Measurements from ENCODE around the gene CACNA1C. TPM values are rescaled to one million over a fixed set of nuclear protein-coding genes. Genes with fewer than 3 reads are reported as not detected.

Gene CACNA1C
- total and polyA plus RNA-seq, 10 of the 15 experiments (the other 5 are each of a cell fraction or from before 2014, with no cell fraction given): under 0.01 to 0.15 (median 0.09) TPM; not detected in 5

DNA sequence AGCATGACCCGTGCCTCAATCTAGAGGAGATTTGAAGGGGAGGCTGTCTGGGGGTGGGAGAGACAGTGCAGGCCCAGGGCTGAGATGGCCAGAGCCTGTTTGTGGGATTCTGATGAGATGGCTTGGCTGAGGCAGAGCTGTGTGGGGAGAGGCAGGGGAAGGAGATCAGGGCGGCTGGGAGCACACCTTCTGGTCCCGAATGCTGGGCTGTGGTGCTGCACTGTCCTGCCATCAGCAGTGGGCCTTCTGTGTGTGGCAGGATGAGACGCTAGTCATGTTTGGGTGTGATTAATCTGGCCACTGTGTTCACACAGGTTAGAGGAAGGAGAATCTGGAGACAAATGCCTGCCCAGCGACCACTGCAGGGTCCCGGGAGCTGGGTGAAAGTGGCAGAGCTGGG is 300.9 kb downstream of the CACNA1C start:
- Histone ChIP-seq H3K79me2 (ENCODE audit: control insufficient read depth, insufficient read depth, low read length) (no peaks in the 10 kb centered on the region), H3K4me2 (ENCODE audit: control insufficient read depth, insufficient read depth) (no peak overlapping the region), H3K4me1 (ENCODE audit: control insufficient read depth, insufficient read depth, low read length) (peaks cover 19% of the 10 kb centered on the region), H3K9me3 (replicated peaks; ENCODE audit: control insufficient read depth, insufficient read depth, low read length) (no peaks in the 10 kb centered on the region), H3K36me3 (ENCODE audit: control insufficient read depth in 2 of 2, insufficient read depth in 2 of 2, low read length in 1 of 2) (no peaks in the 10 kb centered on the region), H3K27me3 (replicated peaks in 1 of 2; ENCODE audit: control insufficient read depth in 2 of 2, insufficient read depth in 2 of 2, low read length in 1 of 2) (0 out of 4 replicates have a peak, but pooled peaks cover 0 to 3% of the 10 kb centered on the region in 2 experiments), H3K4me3 (no peak overlapping the region), H4K20me1 (ENCODE audit: control insufficient read depth, insufficient read depth) (no peaks in the 10 kb centered on the region), H3K9ac (ENCODE audit: control insufficient read depth, insufficient read depth, low read length) (no peak overlapping the region), H2AFZ (ENCODE audit: control insufficient read depth, low read depth, low read length) (no peak overlapping the region), H3K27ac (ENCODE audit: control insufficient read depth, insufficient read depth) (no peak overlapping the region)
- CTCF ChIA-PET: no interaction called here
- WGBS (ENCODE audit: insufficient coverage, insufficient replicate concordance, low lambda C conversion rate, missing lambda C conversion rate): 60% methylated on average over 6 of the region's 6 CpGs
- DNase-seq (ENCODE audit: low read depth, low spot score): no peak
- intact Hi-C loops (cut with micrococcal nuclease; ENCODE audit: unreplicated experiment) (no loop called here), in situ Hi-C loops (cut with MboI) (no loop called here)
- TF ChIP-seq, protein P1, sequence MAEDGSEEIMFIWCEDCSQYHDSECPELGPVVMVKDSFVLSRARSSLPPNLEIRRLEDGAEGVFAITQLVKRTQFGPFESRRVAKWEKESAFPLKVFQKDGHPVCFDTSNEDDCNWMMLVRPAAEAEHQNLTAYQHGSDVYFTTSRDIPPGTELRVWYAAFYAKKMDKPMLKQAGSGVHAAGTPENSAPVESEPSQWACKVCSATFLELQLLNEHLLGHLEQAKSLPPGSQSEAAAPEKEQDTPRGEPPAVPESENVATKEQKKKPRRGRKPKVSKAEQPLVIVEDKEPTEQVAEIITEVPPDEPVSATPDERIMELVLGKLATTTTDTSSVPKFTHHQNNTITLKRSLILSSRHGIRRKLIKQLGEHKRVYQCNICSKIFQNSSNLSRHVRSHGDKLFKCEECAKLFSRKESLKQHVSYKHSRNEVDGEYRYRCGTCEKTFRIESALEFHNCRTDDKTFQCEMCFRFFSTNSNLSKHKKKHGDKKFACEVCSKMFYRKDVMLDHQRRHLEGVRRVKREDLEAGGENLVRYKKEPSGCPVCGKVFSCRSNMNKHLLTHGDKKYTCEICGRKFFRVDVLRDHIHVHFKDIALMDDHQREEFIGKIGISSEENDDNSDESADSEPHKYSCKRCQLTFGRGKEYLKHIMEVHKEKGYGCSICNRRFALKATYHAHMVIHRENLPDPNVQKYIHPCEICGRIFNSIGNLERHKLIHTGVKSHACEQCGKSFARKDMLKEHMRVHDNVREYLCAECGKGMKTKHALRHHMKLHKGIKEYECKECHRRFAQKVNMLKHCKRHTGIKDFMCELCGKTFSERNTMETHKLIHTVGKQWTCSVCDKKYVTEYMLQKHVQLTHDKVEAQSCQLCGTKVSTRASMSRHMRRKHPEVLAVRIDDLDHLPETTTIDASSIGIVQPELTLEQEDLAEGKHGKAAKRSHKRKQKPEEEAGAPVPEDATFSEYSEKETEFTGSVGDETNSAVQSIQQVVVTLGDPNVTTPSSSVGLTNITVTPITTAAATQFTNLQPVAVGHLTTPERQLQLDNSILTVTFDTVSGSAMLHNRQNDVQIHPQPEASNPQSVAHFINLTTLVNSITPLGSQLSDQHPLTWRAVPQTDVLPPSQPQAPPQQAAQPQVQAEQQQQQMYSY (CRISPR knock-in tag; IDR thresholded peaks at IDR 0.05): no peak
- TF ChIP-seq, protein P2, sequence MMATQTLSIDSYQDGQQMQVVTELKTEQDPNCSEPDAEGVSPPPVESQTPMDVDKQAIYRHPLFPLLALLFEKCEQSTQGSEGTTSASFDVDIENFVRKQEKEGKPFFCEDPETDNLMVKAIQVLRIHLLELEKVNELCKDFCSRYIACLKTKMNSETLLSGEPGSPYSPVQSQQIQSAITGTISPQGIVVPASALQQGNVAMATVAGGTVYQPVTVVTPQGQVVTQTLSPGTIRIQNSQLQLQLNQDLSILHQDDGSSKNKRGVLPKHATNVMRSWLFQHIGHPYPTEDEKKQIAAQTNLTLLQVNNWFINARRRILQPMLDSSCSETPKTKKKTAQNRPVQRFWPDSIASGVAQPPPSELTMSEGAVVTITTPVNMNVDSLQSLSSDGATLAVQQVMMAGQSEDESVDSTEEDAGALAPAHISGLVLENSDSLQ (IDR thresholded peaks at IDR 0.05): no peak
- TF ChIP-seq BCL11A (IDR thresholded peaks at IDR 0.05; ENCODE audit: low read depth, low read length) (no peak), NFIC (IDR thresholded peaks at IDR 0.05; ENCODE audit: low read depth, low read length) (no peak), ZNF24 (IDR thresholded peaks at IDR 0.05) (no peak), SMC3 (IDR thresholded peaks at IDR 0.05; ENCODE audit: borderline replicate concordance, low read length) (no peak), GATAD2B (conservative IDR thresholded peaks at IDR 0.05; ENCODE audit: low read depth) (no peak)
- TF ChIP-seq, protein P3, sequence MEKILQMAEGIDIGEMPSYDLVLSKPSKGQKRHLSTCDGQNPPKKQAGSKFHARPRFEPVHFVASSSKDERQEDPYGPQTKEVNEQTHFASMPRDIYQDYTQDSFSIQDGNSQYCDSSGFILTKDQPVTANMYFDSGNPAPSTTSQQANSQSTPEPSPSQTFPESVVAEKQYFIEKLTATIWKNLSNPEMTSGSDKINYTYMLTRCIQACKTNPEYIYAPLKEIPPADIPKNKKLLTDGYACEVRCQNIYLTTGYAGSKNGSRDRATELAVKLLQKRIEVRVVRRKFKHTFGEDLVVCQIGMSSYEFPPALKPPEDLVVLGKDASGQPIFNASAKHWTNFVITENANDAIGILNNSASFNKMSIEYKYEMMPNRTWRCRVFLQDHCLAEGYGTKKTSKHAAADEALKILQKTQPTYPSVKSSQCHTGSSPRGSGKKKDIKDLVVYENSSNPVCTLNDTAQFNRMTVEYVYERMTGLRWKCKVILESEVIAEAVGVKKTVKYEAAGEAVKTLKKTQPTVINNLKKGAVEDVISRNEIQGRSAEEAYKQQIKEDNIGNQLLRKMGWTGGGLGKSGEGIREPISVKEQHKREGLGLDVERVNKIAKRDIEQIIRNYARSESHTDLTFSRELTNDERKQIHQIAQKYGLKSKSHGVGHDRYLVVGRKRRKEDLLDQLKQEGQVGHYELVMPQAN (conservative IDR thresholded peaks at IDR 0.05): no peak
- TF ChIP-seq, protein P4, sequence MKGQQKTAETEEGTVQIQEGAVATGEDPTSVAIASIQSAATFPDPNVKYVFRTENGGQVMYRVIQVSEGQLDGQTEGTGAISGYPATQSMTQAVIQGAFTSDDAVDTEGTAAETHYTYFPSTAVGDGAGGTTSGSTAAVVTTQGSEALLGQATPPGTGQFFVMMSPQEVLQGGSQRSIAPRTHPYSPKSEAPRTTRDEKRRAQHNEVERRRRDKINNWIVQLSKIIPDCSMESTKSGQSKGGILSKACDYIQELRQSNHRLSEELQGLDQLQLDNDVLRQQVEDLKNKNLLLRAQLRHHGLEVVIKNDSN (IDR thresholded peaks at IDR 0.05; ENCODE audit: borderline replicate concordance, extremely low read length, insufficient read depth, low read depth, low read length): no peak
- TF ChIP-seq, protein P5, sequence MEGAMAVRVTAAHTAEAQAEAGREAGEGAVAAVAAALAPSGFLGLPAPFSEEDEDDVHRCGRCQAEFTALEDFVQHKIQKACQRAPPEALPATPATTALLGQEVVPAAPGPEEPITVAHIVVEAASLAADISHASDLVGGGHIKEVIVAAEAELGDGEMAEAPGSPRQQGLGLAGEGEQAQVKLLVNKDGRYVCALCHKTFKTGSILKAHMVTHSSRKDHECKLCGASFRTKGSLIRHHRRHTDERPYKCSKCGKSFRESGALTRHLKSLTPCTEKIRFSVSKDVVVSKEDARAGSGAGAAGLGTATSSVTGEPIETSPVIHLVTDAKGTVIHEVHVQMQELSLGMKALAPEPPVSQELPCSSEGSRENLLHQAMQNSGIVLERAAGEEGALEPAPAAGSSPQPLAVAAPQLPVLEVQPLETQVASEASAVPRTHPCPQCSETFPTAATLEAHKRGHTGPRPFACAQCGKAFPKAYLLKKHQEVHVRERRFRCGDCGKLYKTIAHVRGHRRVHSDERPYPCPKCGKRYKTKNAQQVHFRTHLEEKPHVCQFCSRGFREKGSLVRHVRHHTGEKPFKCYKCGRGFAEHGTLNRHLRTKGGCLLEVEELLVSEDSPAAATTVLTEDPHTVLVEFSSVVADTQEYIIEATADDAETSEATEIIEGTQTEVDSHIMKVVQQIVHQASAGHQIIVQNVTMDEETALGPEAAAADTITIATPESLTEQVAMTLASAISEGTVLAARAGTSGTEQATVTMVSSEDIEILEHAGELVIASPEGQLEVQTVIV (IDR thresholded peaks at IDR 0.05; ENCODE audit: borderline replicate concordance, partially characterized antibody): no peak
- TF ChIP-seq, protein P6, sequence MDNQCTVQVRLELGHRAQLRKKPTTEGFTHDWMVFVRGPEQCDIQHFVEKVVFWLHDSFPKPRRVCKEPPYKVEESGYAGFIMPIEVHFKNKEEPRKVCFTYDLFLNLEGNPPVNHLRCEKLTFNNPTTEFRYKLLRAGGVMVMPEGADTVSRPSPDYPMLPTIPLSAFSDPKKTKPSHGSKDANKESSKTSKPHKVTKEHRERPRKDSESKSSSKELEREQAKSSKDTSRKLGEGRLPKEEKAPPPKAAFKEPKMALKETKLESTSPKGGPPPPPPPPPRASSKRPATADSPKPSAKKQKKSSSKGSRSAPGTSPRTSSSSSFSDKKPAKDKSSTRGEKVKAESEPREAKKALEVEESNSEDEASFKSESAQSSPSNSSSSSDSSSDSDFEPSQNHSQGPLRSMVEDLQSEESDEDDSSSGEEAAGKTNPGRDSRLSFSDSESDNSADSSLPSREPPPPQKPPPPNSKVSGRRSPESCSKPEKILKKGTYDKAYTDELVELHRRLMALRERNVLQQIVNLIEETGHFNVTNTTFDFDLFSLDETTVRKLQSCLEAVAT (IDR thresholded peaks at IDR 0.05): no peak
- ATAC-seq: no peak
- SMC1A ChIA-PET (ENCODE audit: uncharacterized antibody, unreplicated experiment): no interaction called here
- no peak for FAIRE-seq
- no TSS peak for BruUV-seq (replicated peaks)
- POLR2A ChIA-PET: no interaction called here
- RAD21 ChIA-PET (ENCODE audit: unreplicated experiment): no interaction called here

Data from GM12878 (cell line).